HG02981 (cell line): ENCODE results near the gene FSD1.
"Not testable (repeated sequence)": the region's sequence is repeated elsewhere in the genome, so short reads cannot be mapped to it uniquely, and the experiment has no call there.

Experiments used
- ATAC-seq: cut with Tn5 transposase; IDR thresholded peaks from one replicate; pipeline ENCODE4 v1.9.1; 2021; ENCODE audit warnings: mild to moderate bottlenecking, moderate library complexity; ENCODE audit not compliant: unreplicated experiment

The FSD1 gene

GRCh38 chr19:4304538-4305256 lies at the start of gene FSD1:
FSD1 (plus strand) TSS chr19:4304598; CDS start chr19:4304747, 149 bp downstream.
- ATAC-seq = no peak

GRCh38 chr19:4256563-4256962 lies 47.8 kb upstream of the FSD1 start:
- no peak for ATAC-seq

GRCh38 chr19:4257025-4257424 lies 47.4 kb upstream of the FSD1 start:
- no peak for ATAC-seq

- no peak for ATAC-seq
Observed at GRCh38 chr19:4258181-4258580, 46.2 kb upstream of the FSD1 start.

GRCh38 chr19:4260613-4261191 lies 43.7 kb upstream of the FSD1 start:
- ATAC-seq = no peak

GRCh38 chr19:4264812-4265211 lies 39.6 kb upstream of the FSD1 start:
- no peak for ATAC-seq

GRCh38 chr19:4266253-4267000 lies 38.0 kb upstream of the FSD1 start:
- ATAC-seq = no peak

- no peak for ATAC-seq
Observed at GRCh38 chr19:4267101-4267900, 37.1 kb upstream of the FSD1 start.

- no peak for ATAC-seq
Observed at GRCh38 chr19:4267901-4268815, 36.2 kb upstream of the FSD1 start.

GRCh38 chr19:4268816-4269430 lies 35.5 kb upstream of the FSD1 start:
- ATAC-seq = no peak

- ATAC-seq = no peak
Observed at GRCh38 chr19:4272894-4273293, 31.5 kb upstream of the FSD1 start.

- ATAC-seq = not testable (repeated sequence)
Observed at GRCh38 chr19:4274321-4274686, 30.1 kb upstream of the FSD1 start.

- no peak for ATAC-seq
Observed at GRCh38 chr19:4277191-4277696, 27.2 kb upstream of the FSD1 start.

- no peak for ATAC-seq
Observed at GRCh38 chr19:4278010-4278409, 26.4 kb upstream of the FSD1 start.

- no peak for ATAC-seq
Observed at GRCh38 chr19:4278419-4279266, 25.8 kb upstream of the FSD1 start, which contains the start of gene SHD. SHD (plus strand) TSS chr19:4279266; CDS start chr19:4280064, 798 bp downstream.

- no peak for ATAC-seq
Observed at GRCh38 chr19:4279267-4279529, 25.2 kb upstream of the FSD1 start.

GRCh38 chr19:4279530-4280422 lies 24.6 kb upstream of the FSD1 start:
- no peak for ATAC-seq
